GM23248 (cell line): ENCODE measurements around the gene DNAH14. TPM values are rescaled to one million over a fixed set of nuclear protein-coding genes. Genes with fewer than 3 reads are reported as not detected.
"Not testable (repeated sequence)": the region's sequence is repeated elsewhere in the genome, so short reads cannot be mapped to it uniquely, and the experiment has no call there.

Source experiments
- DNase-seq: peaks from one replicate; pipeline ENCODE4 v3.0.0-alpha.2; 2015
- H2AFZ ChIP-seq: fragments of 200-600 bp; sonication (generic); 2 replicates; pipeline ENCODE4 v1.6.1; 2016; ENCODE audit warnings: antibody characterized with exemption
- H3F3A ChIP-seq: fragments of 200-600 bp; sonication (generic); 2 replicates; pipeline ENCODE4 v1.6.1; 2016; ENCODE audit warnings: mild to moderate bottlenecking, antibody characterized with exemption, mixed run types; ENCODE audit not compliant: insufficient read depth
- H3K27ac ChIP-seq: fragments of 200-600 bp; sonication (generic); 2 replicates; pipeline ENCODE4 v1.5.1; 2016; ENCODE audit warnings: mild to moderate bottlenecking
- H3K27me3 ChIP-seq: fragments of 200-600 bp; sonication (generic); replicated peaks from 2 replicates; pipeline ENCODE4 v1.6.1; 2016; ENCODE audit warnings: mild to moderate bottlenecking; ENCODE audit not compliant: insufficient read depth
- H3K36me3 ChIP-seq: fragments of 200-600 bp; sonication (generic); 2 replicates; pipeline ENCODE4 v1.6.1; 2016; ENCODE audit warnings: low read depth, mild to moderate bottlenecking
- H3K4me1 ChIP-seq: fragments of 200-600 bp; sonication (generic); 2 replicates; pipeline ENCODE4 v1.6.1; 2016; ENCODE audit warnings: mild to moderate bottlenecking; ENCODE audit not compliant: insufficient read depth
- H3K4me2 ChIP-seq: fragments of 200-600 bp; sonication (generic); one replicate; pipeline ENCODE4 v1.6.1; 2016; ENCODE audit warnings: mild to moderate bottlenecking; ENCODE audit not compliant: unreplicated experiment
- H3K4me3 ChIP-seq: fragments of 200-600 bp; sonication (generic); 2 replicates; pipeline ENCODE4 v1.5.1; 2016; ENCODE audit warnings: mild to moderate bottlenecking
- H3K79me2 ChIP-seq: fragments of 200-600 bp; sonication (generic); 2 replicates; pipeline ENCODE4 v1.6.1; 2016; ENCODE audit warnings: mild to moderate bottlenecking; ENCODE audit not compliant: insufficient read depth
- H3K9ac ChIP-seq: fragments of 200-600 bp; sonication (generic); 2 replicates; pipeline ENCODE4 v1.6.1; 2016; ENCODE audit warnings: mild to moderate bottlenecking
- H3K9me2 ChIP-seq: fragments of 200-600 bp; sonication (generic); 2 replicates; pipeline ENCODE4 v1.6.1; 2016; ENCODE audit warnings: mixed run types, mild to moderate bottlenecking, moderate library complexity; ENCODE audit not compliant: insufficient read depth
- H3K9me3 ChIP-seq: fragments of 200-600 bp; sonication (generic); one replicate; pipeline ENCODE4 v1.6.1; 2017; ENCODE audit warnings: low read depth
- H4K20me1 ChIP-seq: fragments of 200-600 bp; sonication (generic); 2 replicates; pipeline ENCODE4 v1.6.0; 2016; ENCODE audit not compliant: insufficient read depth
- EZH2 ChIP-seq: fragments of 200-600 bp; sonication (generic); IDR thresholded peaks from 2 replicates; pipeline ENCODE4 v1.6.1; 2018; ENCODE audit warnings: antibody characterized with exemption, mild to moderate bottlenecking; ENCODE audit not compliant: insufficient read depth, poor library complexity, severe bottlenecking
- EZH2phosphoT487 ChIP-seq: fragments of 200-600 bp; sonication (generic); IDR thresholded peaks from 2 replicates; pipeline ENCODE4 v1.6.1; 2018; ENCODE audit warnings: antibody characterized with exemption, moderate library complexity, mild to moderate bottlenecking, low read depth; ENCODE audit not compliant: insufficient read depth
- WGBS, 2 experiments: methylation state at CpG; one replicate each; pipeline ENCODE4 v1.1.6; 2015 to 2017; ENCODE audit warnings: low lambda C conversion rate in 2 of 2, low coverage in 1 of 2; ENCODE audit errors: missing lambda C conversion rate in 2 of 2; 5-methylcytosine and 5-hydroxymethylcytosine counted together
- in situ Hi-C: fragments of 300-500 bp; cut with MboI; formaldehyde crosslinking; loops from 2 replicates; pipeline ENCODE4 v1.15.0; 2020
- polyA plus RNA-seq: library from polyadenylated mRNA; unstranded; fragments of >200 nt; fragmentation: Nextera tagmentation; extraction: Ambion mirVana; gene quantifications from 2 replicates; pipeline ENCODE4 v1.2.1, GENCODE V29; 2016
- total RNA-seq: library from RNA; depleted of rRNA; stranded (reverse); fragments of >200 nt; shearing (Covaris generic); gene quantifications from 2 replicates; pipeline ENCODE4 v1.2.3, GENCODE V29; 2014

The DNAH14 gene
- total and polyA plus RNA-seq, 2 experiments from 2014 or later: 9.9 to 20.8 TPM

DNA sequence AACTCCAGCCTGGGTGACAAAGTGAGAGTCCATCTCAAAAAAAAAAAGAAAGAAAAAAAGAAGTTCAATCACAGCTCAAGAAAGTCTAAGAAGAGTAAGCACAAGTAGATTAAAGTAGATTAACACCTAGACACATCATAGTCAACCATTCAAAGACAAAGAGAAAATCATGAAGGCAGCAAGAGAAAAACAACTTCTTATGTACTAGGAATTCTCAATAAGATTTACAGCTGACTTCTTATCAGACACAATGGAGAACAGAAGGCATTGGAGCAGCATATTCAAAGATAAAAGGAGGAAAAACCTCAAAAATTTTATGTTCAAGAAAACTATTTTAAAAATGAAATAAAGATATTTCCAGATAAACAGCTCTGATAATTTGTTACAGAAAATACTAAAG lies 351.1 kb downstream of the DNAH14 start:
- H4K20me1 ChIP-seq: no peaks in the 10 kb centered on the region
- H3F3A ChIP-seq: no peaks in the 10 kb centered on the region
- no peak for DNase-seq
- no peak overlapping the region for H2AFZ ChIP-seq
- H3K36me3 ChIP-seq: no peaks in the 10 kb centered on the region
- no peaks in the 10 kb centered on the region for H3K4me1 ChIP-seq
- no peak overlapping the region for H3K4me2 ChIP-seq
- H3K9me2 ChIP-seq: no peaks in the 10 kb centered on the region
- no peaks in the 10 kb centered on the region for H3K27me3 ChIP-seq
- H3K9me3 ChIP-seq: no peaks in the 10 kb centered on the region
- no peak overlapping the region for H3K27ac ChIP-seq
- H3K4me3 ChIP-seq: no peak overlapping the region
- H3K9ac ChIP-seq: no peak overlapping the region
- H3K79me2 ChIP-seq: no peaks in the 10 kb centered on the region
- in situ Hi-C loops: no loop called here
- TF ChIP-seq EZH2phosphoT487: no peak
- TF ChIP-seq EZH2: no peak

DNA sequence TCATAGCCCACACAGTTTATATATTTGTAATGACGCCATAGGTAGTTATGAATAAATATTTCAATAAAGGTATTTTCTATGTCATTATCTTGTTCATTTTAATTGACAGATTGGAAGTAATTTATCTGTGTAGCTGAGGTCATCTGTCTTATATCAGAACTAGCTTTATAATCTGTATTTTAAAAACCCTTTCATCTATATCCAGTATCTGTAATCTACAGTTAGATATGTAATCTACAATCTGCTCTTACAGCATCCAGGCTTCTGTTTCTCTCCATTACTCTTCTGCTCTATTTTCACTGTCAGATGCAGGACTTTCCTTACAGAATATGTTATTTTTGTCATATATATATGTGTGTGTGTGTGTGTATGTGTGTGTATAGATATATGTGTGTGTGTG lies 360.8 kb downstream of the DNAH14 start:
- no peak overlapping the region for H3K27ac ChIP-seq
- H3K4me3 ChIP-seq: no peak overlapping the region
- no peak overlapping the region for H3K4me2 ChIP-seq
- H4K20me1 ChIP-seq: no peaks in the 10 kb centered on the region
- no peaks in the 10 kb centered on the region for H3K27me3 ChIP-seq
- 73 to 77% methylated on average over 1 of the region's 1 CpG for WGBS, 2 experiments
- H3F3A ChIP-seq: no peaks in the 10 kb centered on the region
- H3K4me1 ChIP-seq: no peaks in the 10 kb centered on the region
- H3K9ac ChIP-seq: no peak overlapping the region
- in situ Hi-C loops: no loop called here
- H2AFZ ChIP-seq: no peak overlapping the region
- H3K79me2 ChIP-seq: no peaks in the 10 kb centered on the region
- no peak for DNase-seq
- no peaks in the 10 kb centered on the region for H3K9me2 ChIP-seq
- TF ChIP-seq EZH2phosphoT487: no peak
- no peak for TF ChIP-seq EZH2
- H3K36me3 ChIP-seq: no peaks in the 10 kb centered on the region
- no peaks in the 10 kb centered on the region for H3K9me3 ChIP-seq

DNA sequence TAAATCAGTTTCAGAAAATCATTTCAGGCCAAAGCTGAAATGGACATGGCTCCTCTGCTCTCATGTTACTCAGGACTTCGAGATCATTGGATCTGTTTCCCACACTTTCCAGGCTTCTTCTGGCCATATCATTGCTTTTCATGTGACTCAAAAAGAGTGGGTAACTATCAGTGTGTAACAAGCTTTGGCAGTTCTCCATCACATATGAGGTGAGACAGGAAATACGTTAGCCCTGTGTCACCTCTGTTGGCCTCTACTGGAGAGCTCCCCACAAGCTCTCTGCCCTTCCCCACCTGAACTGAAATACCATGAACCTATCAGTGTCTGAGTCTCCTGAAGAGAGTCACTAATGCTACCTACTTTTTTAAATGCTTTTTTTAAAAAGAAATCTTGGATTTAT lies 370.1 kb downstream of the DNAH14 start:
- 10 to 16% methylated on average over 2 of the region's 2 CpGs for WGBS, 2 experiments
- no peak overlapping the region for H3K9ac ChIP-seq
- H3K27ac ChIP-seq: no peak overlapping the region
- in situ Hi-C loops: no loop called here
- no peak overlapping the region for H3K4me2 ChIP-seq
- no peaks in the 10 kb centered on the region for H4K20me1 ChIP-seq
- peak; percentile 29 for DNase-seq
- H3K4me1 ChIP-seq: no peaks in the 10 kb centered on the region
- H3K79me2 ChIP-seq: no peaks in the 10 kb centered on the region
- no peaks in the 10 kb centered on the region for H3F3A ChIP-seq
- no peaks in the 10 kb centered on the region for H3K9me3 ChIP-seq
- no peak overlapping the region for H3K4me3 ChIP-seq
- no peak for TF ChIP-seq EZH2phosphoT487
- TF ChIP-seq EZH2: no peak
- H2AFZ ChIP-seq: no peak overlapping the region
- H3K36me3 ChIP-seq: no peaks in the 10 kb centered on the region
- H3K27me3 ChIP-seq: no peaks in the 10 kb centered on the region
- no peaks in the 10 kb centered on the region for H3K9me2 ChIP-seq

DNA sequence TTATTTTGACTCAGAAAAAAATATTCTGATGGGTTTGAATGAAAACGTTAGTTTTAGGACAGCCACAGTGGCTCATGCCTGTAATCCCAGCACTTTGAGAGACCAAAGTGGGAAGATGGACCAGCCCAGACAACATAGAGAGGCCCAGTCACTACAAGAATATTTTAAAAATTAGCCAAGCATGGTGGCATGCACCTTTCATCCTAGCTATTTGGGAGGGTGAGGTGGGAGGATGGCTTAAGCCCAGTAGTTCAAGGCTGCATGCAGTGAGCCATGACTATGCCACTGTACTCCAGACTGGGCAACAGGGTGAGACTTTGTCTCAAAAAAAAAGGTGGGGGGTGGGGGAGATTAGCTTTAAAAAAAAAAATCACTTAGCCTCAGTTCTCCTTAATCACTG lies 370.9 kb downstream of the DNAH14 start:
- H3K79me2 ChIP-seq: no peaks in the 10 kb centered on the region
- DNase-seq: no peak
- no peak overlapping the region for H3K9ac ChIP-seq
- no peak overlapping the region for H2AFZ ChIP-seq
- no peaks in the 10 kb centered on the region for H3K27me3 ChIP-seq
- TF ChIP-seq EZH2phosphoT487 (no peak), EZH2 (no peak)
- H3K9me2 ChIP-seq: no peaks in the 10 kb centered on the region
- H3K36me3 ChIP-seq: no peaks in the 10 kb centered on the region
- no peaks in the 10 kb centered on the region for H4K20me1 ChIP-seq
- no peak overlapping the region for H3K4me3 ChIP-seq
- no peak overlapping the region for H3K4me2 ChIP-seq
- 12 to 18% methylated on average over 1 of the region's 1 CpG for WGBS, 2 experiments
- in situ Hi-C loops: no loop called here
- no peak overlapping the region for H3K27ac ChIP-seq
- H3K9me3 ChIP-seq: no peaks in the 10 kb centered on the region
- H3F3A ChIP-seq: no peaks in the 10 kb centered on the region
- H3K4me1 ChIP-seq: no peaks in the 10 kb centered on the region

DNA sequence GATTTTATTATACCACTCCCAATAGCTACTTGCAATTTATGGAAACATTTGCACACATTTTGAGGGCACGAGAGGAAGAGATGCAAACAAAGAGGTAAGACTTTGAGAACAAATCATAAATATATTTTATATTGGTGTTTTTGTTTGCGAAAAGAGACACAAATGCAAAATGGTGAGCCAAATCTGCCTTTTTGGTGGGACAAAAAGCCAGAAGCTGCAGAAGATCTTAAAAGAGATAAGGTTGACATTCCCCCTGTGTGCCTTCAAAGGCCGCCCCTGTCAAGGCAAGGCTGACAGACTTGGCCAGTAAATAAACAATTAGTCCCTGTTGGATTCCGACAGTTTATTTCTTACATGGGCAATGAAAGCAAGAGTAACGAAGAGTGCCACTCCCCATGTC lies 375.5 kb downstream of the DNAH14 start:
- Histone ChIP-seq H3K27ac (no peak overlapping the region), H3K4me3 (no peak overlapping the region), H3K27me3 (no peaks in the 10 kb centered on the region), H3F3A (no peaks in the 10 kb centered on the region), H3K9ac (no peak overlapping the region), H2AFZ (no peak overlapping the region), H3K4me2 (no peak overlapping the region), H3K36me3 (no peaks in the 10 kb centered on the region), H3K4me1 (no peaks in the 10 kb centered on the region), H3K9me3 (no peaks in the 10 kb centered on the region), H4K20me1 (no peaks in the 10 kb centered on the region), H3K9me2 (no peaks in the 10 kb centered on the region), H3K79me2 (no peaks in the 10 kb centered on the region)
- DNase-seq: no peak
- no peak for TF ChIP-seq EZH2phosphoT487
- no peak for TF ChIP-seq EZH2
- WGBS, 2 experiments: 36 to 39% methylated on average over 5 of the region's 5 CpGs
- in situ Hi-C loops: no loop called here

DNA sequence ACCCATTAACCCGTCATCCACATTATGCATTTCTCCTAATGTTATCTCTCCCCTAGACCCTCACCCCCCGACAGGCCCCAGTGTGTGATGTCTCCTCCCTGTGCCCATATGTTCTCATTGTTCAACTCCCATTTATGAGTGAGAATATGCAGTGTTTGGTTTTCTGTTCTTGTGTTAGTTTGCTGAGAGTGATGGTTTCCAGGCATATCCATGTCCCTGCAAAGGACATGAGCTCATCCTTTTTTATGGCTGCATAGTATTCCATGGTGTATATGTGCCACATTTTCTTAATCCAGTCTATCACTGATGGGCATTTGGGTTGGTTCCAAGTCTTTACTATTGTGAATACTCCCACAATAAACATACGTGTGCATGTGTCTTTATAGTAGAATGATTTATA lies 381.1 kb downstream of the DNAH14 start:
- H3K4me3 ChIP-seq, H3K4me1 ChIP-seq, DNase-seq, H2AFZ ChIP-seq, H3F3A ChIP-seq, H4K20me1 ChIP-seq, in situ Hi-C loops, H3K9me3 ChIP-seq, H3K27me3 ChIP-seq, H3K9me2 ChIP-seq, H3K36me3 ChIP-seq, H3K27ac ChIP-seq, H3K79me2 ChIP-seq, H3K4me2 ChIP-seq, H3K9ac ChIP-seq: not testable (repeated sequence)
- WGBS, 2 experiments: 51 to 65% methylated on average over 3 of the region's 3 CpGs
